OCI-M1 (cell line): ENCODE results near the gene GFER.

Experiments used
- DNase-seq: peaks from one replicate; lab custom pipeline; 2025; lab: John Stamatoyannopoulos, UW

GFER gene

GRCh38 chr16:1990351-1991134 is 6.5 kb downstream of the GFER start:
- no peak for DNase-seq

DNA sequence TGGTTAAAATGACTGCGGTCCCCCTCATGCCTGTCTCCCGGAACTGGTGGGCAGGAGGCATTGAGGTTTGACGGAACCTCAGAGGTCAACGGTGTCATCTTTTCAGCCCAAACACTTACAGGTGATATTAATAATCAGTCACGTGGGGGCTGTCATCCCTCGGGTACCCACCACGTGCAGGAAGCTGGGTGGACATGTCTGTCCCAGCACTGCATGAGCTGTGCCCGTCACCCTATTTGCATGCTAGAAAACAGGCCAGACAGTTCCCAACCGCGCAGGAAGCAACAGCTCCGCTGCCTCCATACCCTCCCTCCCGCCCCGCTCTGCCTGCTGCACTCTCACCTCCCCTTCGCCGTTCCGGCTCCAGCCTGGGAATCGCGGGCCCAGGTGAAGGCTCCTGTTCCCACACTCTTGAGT is 7.2 kb downstream of the GFER start:
- no peak for DNase-seq

GRCh38 chr16:1991588-1991947 is 7.6 kb downstream of the GFER start:
- DNase-seq, result no peak

GRCh38 chr16:1991948-1992703 is 8.1 kb downstream of the GFER start:
- DNase-seq, result peak; percentile 87

- DNase-seq, result no peak
Measured at GRCh38 chr16:1992704-1993317, 8.8 kb downstream of the GFER start.

DNA sequence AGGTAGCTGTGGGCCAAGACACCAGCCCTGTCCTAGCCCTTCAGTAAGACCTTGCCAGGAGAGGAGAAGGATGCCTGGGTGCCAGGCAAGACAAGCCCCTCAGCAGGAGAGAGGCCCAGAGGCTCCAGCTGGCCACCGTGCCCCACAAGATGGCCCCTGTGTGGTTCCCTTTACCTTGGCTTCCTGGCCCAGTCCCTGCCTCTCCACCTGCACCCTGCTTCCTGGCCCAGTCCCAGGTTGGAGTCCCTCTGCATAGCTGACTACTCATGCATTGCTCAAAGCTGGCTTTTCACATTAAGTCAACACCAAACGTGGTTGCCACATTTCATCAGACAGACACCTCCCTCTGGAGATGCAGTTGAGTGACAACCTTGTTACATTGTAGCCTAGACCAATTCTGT is 9.7 kb downstream of the GFER start:
- peak; percentile 28 for DNase-seq

DNA sequence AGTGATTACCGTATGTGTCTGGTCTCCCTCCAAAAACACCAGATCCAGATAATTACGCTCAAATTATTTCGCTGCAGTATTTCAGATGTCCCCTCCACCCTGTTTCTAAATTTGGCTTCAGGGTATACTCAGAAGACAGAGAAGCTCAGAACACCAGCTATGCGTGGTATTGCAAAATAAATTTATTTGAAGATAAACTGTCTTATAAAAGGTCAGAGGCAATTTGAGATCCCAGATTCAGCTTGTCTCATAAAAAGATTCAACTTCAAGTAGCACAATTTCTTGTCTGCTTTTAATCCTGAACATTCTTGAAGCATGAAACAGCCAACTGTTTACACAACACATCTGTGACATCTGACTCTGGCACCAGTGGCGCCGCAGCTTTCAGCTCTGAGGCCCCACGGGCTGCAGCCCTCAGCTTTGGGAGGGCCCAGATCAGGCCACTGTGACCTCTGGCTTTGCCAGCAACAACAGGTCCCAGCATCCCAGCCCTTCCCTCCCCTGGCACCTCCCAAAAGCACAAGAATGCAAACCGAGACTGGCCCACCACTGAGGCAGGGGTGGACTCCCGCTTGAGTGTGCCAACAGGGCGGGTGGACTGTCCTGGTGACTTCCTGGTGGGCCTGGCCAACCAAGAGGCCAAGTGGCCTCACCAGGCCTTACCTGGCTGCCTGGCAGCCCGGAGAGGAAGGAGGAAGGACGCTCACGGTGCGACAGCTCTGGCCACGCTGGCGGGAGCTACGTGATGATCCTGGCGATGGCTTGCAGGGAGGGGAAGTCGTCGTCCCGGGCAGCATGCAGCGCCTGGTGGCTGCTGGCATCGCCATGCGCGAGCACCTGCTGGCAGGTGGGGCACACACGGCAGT is 13.7 kb downstream of the GFER start:
- no peak for DNase-seq

DNA sequence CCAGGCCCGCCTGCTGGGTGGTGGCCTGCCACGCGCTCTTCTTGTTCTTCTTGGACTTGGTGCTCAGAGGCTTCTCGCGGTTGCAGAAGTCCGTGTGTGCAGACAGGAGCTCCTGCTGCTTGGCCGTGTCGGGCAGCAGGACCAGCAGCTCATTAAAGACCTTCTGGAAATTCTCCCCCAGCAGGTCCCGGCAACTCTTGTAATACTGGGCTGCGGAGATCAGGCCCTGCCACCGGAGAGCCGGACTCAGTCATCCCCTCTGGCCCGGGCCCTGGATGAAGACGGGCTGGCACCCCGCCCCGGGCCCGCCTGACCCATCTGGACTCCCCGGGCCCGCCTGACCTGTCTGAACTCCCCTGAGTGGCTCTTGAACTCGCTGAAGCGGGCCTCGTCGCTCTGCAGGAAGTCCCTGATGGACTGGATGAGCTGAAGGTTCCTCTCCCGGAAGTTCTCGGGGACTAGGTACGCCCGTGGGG is 14.4 kb downstream of the GFER start:
- DNase-seq, result no peak

DNA sequence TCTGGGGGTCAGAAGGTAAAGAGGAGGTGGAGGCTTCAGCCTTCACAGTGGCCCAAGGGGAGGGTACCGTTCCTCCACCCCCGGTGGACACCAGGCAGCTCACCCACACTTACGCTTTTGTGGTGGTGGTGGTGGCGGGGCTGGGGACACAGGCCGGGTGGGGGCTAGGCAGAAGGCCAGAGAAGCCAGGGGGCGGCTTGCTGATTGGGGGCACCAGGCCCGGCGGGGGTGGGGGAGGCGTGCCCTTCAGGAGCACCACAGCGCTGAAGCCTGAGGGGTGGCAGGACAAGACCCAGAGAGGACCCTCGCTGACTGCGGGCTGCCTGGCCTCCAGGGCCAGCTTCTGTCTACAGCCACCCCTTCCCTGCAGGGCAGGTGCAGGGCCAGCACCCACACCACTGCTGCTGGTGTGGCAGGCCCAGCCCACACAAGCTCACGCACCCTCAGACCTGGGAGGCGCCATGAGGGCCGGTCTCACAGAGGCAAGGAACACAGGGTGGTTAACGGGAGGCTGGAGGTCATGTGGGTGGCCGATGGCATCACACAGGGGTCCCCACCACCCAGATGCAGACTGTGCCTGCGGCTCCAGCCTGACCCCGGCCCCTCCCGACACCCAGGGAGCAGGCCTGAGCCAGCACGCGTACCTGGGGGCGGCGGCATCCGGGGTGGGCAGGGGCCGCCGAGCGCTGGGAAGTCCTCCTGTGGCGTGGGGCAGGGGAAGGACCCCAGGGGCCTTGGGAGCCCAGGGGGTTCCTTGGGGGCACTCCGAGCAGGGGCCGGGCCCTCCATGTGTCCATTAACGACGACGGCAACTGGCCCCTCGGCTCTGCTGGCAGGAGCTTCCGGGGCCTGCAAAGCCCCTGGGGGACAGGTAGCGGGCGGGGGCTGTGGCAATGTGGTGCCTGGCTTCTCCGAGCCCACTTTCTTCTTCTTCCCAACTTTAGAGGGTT is 15.1 kb downstream of the GFER start:
- no peak for DNase-seq

GRCh38 chr16:1999866-2000514 is 16.0 kb downstream of the GFER start:
- no peak for DNase-seq

- no peak for DNase-seq
Measured at GRCh38 chr16:2001035-2001434, 17.0 kb downstream of the GFER start.

- DNase-seq, result no peak
Measured at GRCh38 chr16:2001456-2002355, 17.7 kb downstream of the GFER start.

- no peak for DNase-seq
Measured at GRCh38 chr16:2002406-2003230, 18.6 kb downstream of the GFER start.

- DNase-seq, result no peak
Measured at GRCh38 chr16:2003231-2003826, 19.3 kb downstream of the GFER start.

- DNase-seq, result peak; percentile 94
Measured at GRCh38 chr16:2003827-2004641, 20.0 kb downstream of the GFER start.

GRCh38 chr16:2004795-2005517 is 21.0 kb downstream of the GFER start:
- no peak for DNase-seq
